Measurements from ENCODE around the gene LCE3B. TPM values are rescaled to one million over a fixed set of nuclear protein-coding genes. Genes with fewer than 3 reads are reported as not detected.
A peak's percentile ranks its signal among the peaks of the same experiment; 100 is the strongest.

LCE3B gene
- total RNA-seq, 4 donors from 2014 or later, result not detected

- no peak overlapping the region for H3K4me3 ChIP-seq
- TF ChIP-seq POLR2A (IDR thresholded peaks at IDR 0.05; ENCODE audit: low read depth), result no peak
- TF ChIP-seq EP300 (IDR thresholded peaks at IDR 0.05), result no peak
- TF ChIP-seq CTCF (IDR thresholded peaks at IDR 0.05), result no peak
- 57% methylated on average over 1 of the region's 1 CpG for WGBS
- intact Hi-C loops (cut with DNase I), result no loop called here
- DNase-seq (ENCODE audit: extremely low spot score), result peak; percentile 53
- no peaks in the 10 kb centered on the region for H3K4me1 ChIP-seq
- peaks cover 0 to 4% (median 2%) of the 10 kb centered on the region in 4 donors for H3K9me3 ChIP-seq
- no peaks in the 10 kb centered on the region for H3K36me3 ChIP-seq
- peaks cover 0 to 21% (median 0%) of the 10 kb centered on the region in 4 donors for H3K27me3 ChIP-seq
- no peak overlapping the region for H3K27ac ChIP-seq (replicated peaks in 1 of 4)
Observed at GRCh38 chr1:152626744-152627143, 13.1 kb downstream of the LCE3B start.

- H3K9me3 ChIP-seq, result peaks cover 0 to 14% (median 2%) of the 10 kb centered on the region in 4 donors
- H3K36me3 ChIP-seq, result no peaks in the 10 kb centered on the region
- WGBS, result 75% methylated on average over 3 of the region's 3 CpGs
- peaks cover 0 to 7% (median 0%) of the 10 kb centered on the region in 4 donors for H3K27me3 ChIP-seq
- no peaks in the 10 kb centered on the region for H3K4me1 ChIP-seq
- no peak overlapping the region for H3K4me3 ChIP-seq
- peak; percentile 70 for DNase-seq (ENCODE audit: extremely low spot score)
- TF ChIP-seq POLR2A (IDR thresholded peaks at IDR 0.05; ENCODE audit: low read depth) (no peak), POLR2AphosphoS5 (IDR thresholded peaks at IDR 0.05) (no peak), CTCF (IDR thresholded peaks at IDR 0.05) (no peak), EP300 (IDR thresholded peaks at IDR 0.05) (no peak)
- intact Hi-C loops (cut with DNase I), result no loop called here
- H3K27ac ChIP-seq (replicated peaks in 1 of 4), result no peak overlapping the region
Observed at GRCh38 chr1:152630596-152630995, 17.0 kb downstream of the LCE3B start.

GRCh38 chr1:152640351-152640750, 26.7 kb downstream of the LCE3B start:
- no peak for TF ChIP-seq CTCF (IDR thresholded peaks at IDR 0.05)
- no peak for TF ChIP-seq EP300 (IDR thresholded peaks at IDR 0.05)
- no peak for TF ChIP-seq POLR2AphosphoS5 (IDR thresholded peaks at IDR 0.05)
- TF ChIP-seq POLR2A (IDR thresholded peaks at IDR 0.05; ENCODE audit: low read depth), result no peak
- peaks cover 0 to 6% (median 0%) of the 10 kb centered on the region in 4 donors for H3K9me3 ChIP-seq
- no peaks in the 10 kb centered on the region for H3K27me3 ChIP-seq
- WGBS, result 73% methylated on average over 1 of the region's 1 CpG
- DNase-seq (ENCODE audit: extremely low spot score), result peak; percentile 31
- no peaks in the 10 kb centered on the region for H3K36me3 ChIP-seq
- H3K4me3 ChIP-seq, result no peak overlapping the region
- H3K27ac ChIP-seq (replicated peaks in 1 of 4), result no peak overlapping the region
- intact Hi-C loops (cut with DNase I), result no loop called here
- H3K4me1 ChIP-seq, result no peaks in the 10 kb centered on the region

- Histone ChIP-seq H3K36me3 (no peaks in the 10 kb centered on the region), H3K4me3 (no peak overlapping the region), H3K27me3 (no peaks in the 10 kb centered on the region), H3K27ac (replicated peaks in 1 of 4) (no peak overlapping the region), H3K9me3 (peaks cover 0 to 2% (median 0%) of the 10 kb centered on the region in 4 donors), H3K4me1 (no peaks in the 10 kb centered on the region)
- 58% methylated on average over 3 of the region's 3 CpGs for WGBS
- intact Hi-C loops (cut with DNase I), result no loop called here
- TF ChIP-seq CTCF (IDR thresholded peaks at IDR 0.05), result no peak
- TF ChIP-seq POLR2AphosphoS5 (IDR thresholded peaks at IDR 0.05), result no peak
- no peak for TF ChIP-seq EP300 (IDR thresholded peaks at IDR 0.05)
- no peak for TF ChIP-seq POLR2A (IDR thresholded peaks at IDR 0.05; ENCODE audit: low read depth)
- DNase-seq (ENCODE audit: extremely low spot score), result peak; percentile 29
Observed at GRCh38 chr1:152643945-152644344, 30.3 kb downstream of the LCE3B start.

- intact Hi-C loops (cut with DNase I), result no loop called here
- WGBS, result 62% methylated on average over 3 of the region's 3 CpGs
Observed at GRCh38 chr1:152645146-152645545, 31.5 kb downstream of the LCE3B start.

More at GRCh38 chr1:152645146-152645545, 31.5 kb downstream of the LCE3B start:
- Histone ChIP-seq H3K4me3 (no peak overlapping the region), H3K36me3 (no peaks in the 10 kb centered on the region), H3K4me1 (no peaks in the 10 kb centered on the region), H3K27ac (replicated peaks in 1 of 4) (no peak overlapping the region), H3K9me3 (no peaks in the 10 kb centered on the region), H3K27me3 (no peaks in the 10 kb centered on the region)
- TF ChIP-seq CTCF (IDR thresholded peaks at IDR 0.05) (no peak), POLR2A (IDR thresholded peaks at IDR 0.05; ENCODE audit: low read depth) (no peak), EP300 (IDR thresholded peaks at IDR 0.05) (no peak), POLR2AphosphoS5 (IDR thresholded peaks at IDR 0.05) (no peak)
- DNase-seq (ENCODE audit: extremely low spot score), result no peak
